Activated CD4-positive, alpha-beta memory T cell treated with anti-CD3 and anti-CD28 coated beads for 36 hours (primary cell): ENCODE results near the gene FERMT2. TPM values are rescaled to one million over a fixed set of nuclear protein-coding genes. Genes with fewer than 3 reads are reported as not detected.
A peak's percentile ranks its signal among the peaks of the same experiment; 100 is the strongest.

Source experiments
- CTCF ChIA-PET: fragments of 350-600 bp; sonication (Branson Sonifier 250); formaldehyde crosslinking; loops from one replicate; lab custom pipeline; 2021; ENCODE audit warnings: antibody characterized with exemption, inconsistent platforms; lab: Charles Lee
- POLR2A ChIA-PET: fragments of 350-600 bp; sonication (Branson Sonifier 250); formaldehyde crosslinking; loops from one replicate; lab custom pipeline; 2021; ENCODE audit warnings: antibody characterized with exemption; lab: Charles Lee
- DNase-seq: peaks from one replicate; pipeline ENCODE4 v3.0.0-alpha.2; 2020
- H3K27ac Mint-ChIP-seq: one replicate; pipeline ENCODE4 v1.8.0; 2021; ENCODE audit warnings: mixed read lengths
- H3K27me3 Mint-ChIP-seq: one replicate; pipeline ENCODE4 v1.8.0; 2021; ENCODE audit warnings: mixed read lengths
- H3K36me3 Mint-ChIP-seq: one replicate; pipeline ENCODE4 v1.8.0; 2021; ENCODE audit warnings: mixed read lengths
- H3K4me1 Mint-ChIP-seq: one replicate; pipeline ENCODE4 v1.8.0; 2021; ENCODE audit warnings: low read depth, mixed read lengths
- H3K4me3 Mint-ChIP-seq: one replicate; pipeline ENCODE4 v1.8.0; 2021; ENCODE audit warnings: mild to moderate bottlenecking, mixed read lengths
- H3K9me3 Mint-ChIP-seq: one replicate; pipeline ENCODE4 v1.8.0; 2021; ENCODE audit warnings: mixed read lengths
- intact Hi-C: fragments of 100-400 bp; cut with micrococcal nuclease; formaldehyde crosslinking; loops from one replicate; pipeline ENCODE4 v1.15.1; 2023
- total RNA-seq, 2 experiments: library from RNA; stranded (reverse); gene quantifications; one replicate each; pipeline ENCODE4 v1.2.3, GENCODE V29; 2021

FERMT2 gene
- total RNA-seq, 2 experiments from 2014 or later: 3.8 to 5.3 TPM

DNA sequence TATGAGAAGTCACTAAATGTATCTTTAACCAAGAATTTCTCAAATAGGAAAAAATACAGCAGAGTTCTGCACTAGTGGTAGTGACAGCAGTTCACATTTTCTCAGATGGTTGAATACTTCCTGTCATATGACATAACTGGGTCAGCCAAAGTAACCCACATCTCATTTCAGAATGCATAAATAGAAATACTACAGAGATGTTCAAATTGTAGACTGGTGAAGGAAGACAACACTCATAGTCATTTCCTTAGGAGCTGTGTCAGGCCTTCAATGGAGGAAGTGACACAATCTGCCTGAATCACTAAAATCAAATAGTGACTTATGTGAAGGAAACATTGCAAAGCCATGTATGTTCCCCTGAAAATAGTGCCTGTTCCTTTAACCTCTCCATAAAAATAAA is 32.4 kb downstream of the FERMT2 start:
- Mint-ChIP-seq H3K9me3 (no peaks in the 10 kb centered on the region), H3K4me3 (no peak overlapping the region), H3K27me3 (no peaks in the 10 kb centered on the region), H3K4me1 (peaks cover 25% of the 10 kb centered on the region), H3K36me3 (no peaks in the 10 kb centered on the region), H3K27ac (peak overlapping the region; percentile 35)
- peak; percentile 18 for DNase-seq
- POLR2A ChIA-PET: no interaction called here
- intact Hi-C loops: loop anchor here (1.0 to 5.0 kb wide), 4 partner anchors 32 to 274 kb away; no protein-coding TSS in a partner anchor
- CTCF ChIA-PET: interaction anchor here (1.0 to 2.1 kb wide), 2 partner anchors 42 to 387 kb away, joined by 3 to 10 read pairs; no protein-coding TSS in a partner anchor

DNA sequence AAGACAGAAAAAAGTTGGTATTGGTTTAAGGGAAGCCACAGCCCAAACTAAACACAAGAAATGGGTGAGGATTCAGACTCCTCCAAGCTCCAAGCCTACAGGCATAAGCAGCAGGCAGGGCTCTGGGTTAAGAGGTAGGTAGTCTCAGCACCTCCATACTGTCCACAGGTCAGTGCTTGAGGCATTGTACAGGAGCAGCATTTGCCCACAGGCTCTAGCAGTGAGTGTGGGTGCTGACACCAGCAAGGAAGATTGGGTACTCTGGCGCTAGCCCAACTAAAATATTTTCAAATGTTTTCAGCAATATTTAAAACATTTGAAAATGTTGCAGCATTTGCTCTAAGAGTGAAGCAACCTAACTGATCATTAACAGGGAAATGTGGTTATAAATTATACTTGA is 33.1 kb downstream of the FERMT2 start:
- H3K27me3 Mint-ChIP-seq: no peaks in the 10 kb centered on the region
- H3K4me1 Mint-ChIP-seq: peaks cover 25% of the 10 kb centered on the region
- intact Hi-C loops: loop anchor here (1.0 to 5.0 kb wide), 4 partner anchors 33 to 275 kb away; no protein-coding TSS in a partner anchor
- DNase-seq: no peak
- H3K36me3 Mint-ChIP-seq: no peaks in the 10 kb centered on the region
- ChIA-PET CTCF (interaction anchor here (1.5 to 2.1 kb wide), 2 partner anchors 43 to 300 kb away, joined by 3 to 10 read pairs; no protein-coding TSS in a partner anchor), POLR2A (no interaction called here)
- H3K27ac Mint-ChIP-seq: peak overlapping the region; percentile 55
- no peak overlapping the region for H3K4me3 Mint-ChIP-seq
- no peaks in the 10 kb centered on the region for H3K9me3 Mint-ChIP-seq

DNA sequence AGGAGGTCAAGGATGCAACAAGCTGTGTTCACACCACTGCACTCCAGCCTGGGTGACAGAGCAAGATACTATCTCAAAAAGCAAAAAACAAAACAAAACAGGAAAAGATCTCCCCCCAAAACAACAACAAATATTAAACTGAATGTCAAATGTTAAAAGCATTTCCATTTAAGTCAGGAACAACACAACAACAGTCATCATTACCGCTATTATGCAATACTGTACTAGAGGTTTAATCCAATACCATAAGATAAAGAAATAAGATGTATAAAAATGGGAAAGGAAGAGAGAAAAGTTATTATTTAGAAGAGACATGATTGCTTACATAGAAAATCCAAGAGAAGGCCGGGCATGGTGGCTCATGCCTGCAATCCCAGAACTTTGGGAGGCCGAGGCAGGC is 36.6 kb downstream of the FERMT2 start:
- CTCF ChIA-PET: no interaction called here
- H3K36me3 Mint-ChIP-seq: no peaks in the 10 kb centered on the region
- POLR2A ChIA-PET: no interaction called here
- no peak for DNase-seq
- intact Hi-C loops: no loop called here
- no peak overlapping the region for H3K4me3 Mint-ChIP-seq
- no peak overlapping the region for H3K27ac Mint-ChIP-seq
- H3K4me1 Mint-ChIP-seq: peaks cover 21% of the 10 kb centered on the region
- H3K27me3 Mint-ChIP-seq: no peaks in the 10 kb centered on the region
- no peaks in the 10 kb centered on the region for H3K9me3 Mint-ChIP-seq

DNA sequence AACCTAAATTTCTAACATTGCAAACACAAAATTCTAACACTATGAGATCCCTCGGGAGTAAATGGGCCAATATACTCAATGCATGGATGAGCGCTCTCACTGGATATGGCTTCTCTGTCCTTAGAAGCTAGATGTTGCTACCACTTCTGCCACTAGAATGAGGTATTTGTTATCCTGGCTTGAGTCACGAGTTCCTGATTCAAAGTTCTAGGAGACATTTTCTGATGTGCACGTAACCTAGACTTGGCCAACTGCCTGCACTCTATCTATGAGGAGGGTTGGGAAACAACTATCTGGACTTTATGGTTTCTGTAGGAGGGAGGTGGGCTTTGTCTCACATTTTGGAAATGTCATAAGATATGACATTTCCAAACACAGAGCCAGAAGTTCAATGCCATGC is 37.6 kb downstream of the FERMT2 start:
- no peaks in the 10 kb centered on the region for H3K27me3 Mint-ChIP-seq
- H3K4me3 Mint-ChIP-seq: no peak overlapping the region
- DNase-seq: no peak
- CTCF ChIA-PET: no interaction called here
- POLR2A ChIA-PET: no interaction called here
- no peak overlapping the region for H3K27ac Mint-ChIP-seq
- no peaks in the 10 kb centered on the region for H3K9me3 Mint-ChIP-seq
- H3K4me1 Mint-ChIP-seq: peaks cover 11% of the 10 kb centered on the region
- no peaks in the 10 kb centered on the region for H3K36me3 Mint-ChIP-seq
- intact Hi-C loops: no loop called here

DNA sequence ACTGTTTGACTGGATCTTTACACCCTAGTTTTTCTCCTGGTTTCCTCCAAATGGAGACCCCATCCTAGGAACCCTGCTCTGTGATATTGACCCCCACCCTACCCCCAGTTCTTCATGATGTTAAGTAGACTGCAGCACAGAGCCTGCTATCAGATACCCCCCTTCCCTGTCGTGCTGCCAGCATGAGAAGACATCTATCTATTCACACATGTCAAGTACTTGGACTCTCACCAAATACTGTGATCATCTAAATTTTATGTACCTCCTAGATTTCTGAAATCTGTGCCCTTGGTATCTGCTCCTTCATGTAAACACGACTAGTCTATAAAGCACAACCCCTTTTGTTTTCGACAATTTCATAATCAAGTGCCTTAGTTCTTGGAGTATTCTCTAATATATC is 38.9 kb downstream of the FERMT2 start:
- no peaks in the 10 kb centered on the region for H3K4me1 Mint-ChIP-seq
- H3K27me3 Mint-ChIP-seq: no peaks in the 10 kb centered on the region
- no peak overlapping the region for H3K4me3 Mint-ChIP-seq
- intact Hi-C loops: no loop called here
- no peak for DNase-seq
- no peaks in the 10 kb centered on the region for H3K36me3 Mint-ChIP-seq
- CTCF ChIA-PET: no interaction called here
- POLR2A ChIA-PET: no interaction called here
- H3K9me3 Mint-ChIP-seq: no peaks in the 10 kb centered on the region
- H3K27ac Mint-ChIP-seq: no peak overlapping the region

DNA sequence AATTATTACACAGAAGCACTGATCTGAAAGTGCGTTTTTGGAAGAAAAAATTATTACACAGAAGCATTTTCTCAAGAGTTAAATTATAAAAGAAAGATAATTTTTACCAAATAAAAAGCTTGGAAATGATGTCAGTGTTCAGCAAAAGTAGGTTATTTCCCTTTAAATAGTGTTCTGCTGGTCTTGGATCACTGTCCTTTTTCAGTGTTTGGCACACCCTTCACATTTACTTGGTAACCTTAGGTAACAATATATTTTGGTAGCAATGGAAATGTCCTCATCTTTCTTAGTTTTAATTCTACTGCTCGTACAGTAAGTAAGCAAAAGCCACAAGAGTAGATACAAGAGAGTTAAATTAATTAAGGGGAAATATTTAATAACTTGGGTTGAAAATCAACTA is 40.3 kb downstream of the FERMT2 start:
- H3K27me3 Mint-ChIP-seq: no peaks in the 10 kb centered on the region
- no peak for DNase-seq
- no peak overlapping the region for H3K27ac Mint-ChIP-seq
- no peaks in the 10 kb centered on the region for H3K9me3 Mint-ChIP-seq
- POLR2A ChIA-PET: no interaction called here
- no peaks in the 10 kb centered on the region for H3K36me3 Mint-ChIP-seq
- H3K4me3 Mint-ChIP-seq: no peak overlapping the region
- CTCF ChIA-PET: no interaction called here
- no peaks in the 10 kb centered on the region for H3K4me1 Mint-ChIP-seq
- intact Hi-C loops: no loop called here

DNA sequence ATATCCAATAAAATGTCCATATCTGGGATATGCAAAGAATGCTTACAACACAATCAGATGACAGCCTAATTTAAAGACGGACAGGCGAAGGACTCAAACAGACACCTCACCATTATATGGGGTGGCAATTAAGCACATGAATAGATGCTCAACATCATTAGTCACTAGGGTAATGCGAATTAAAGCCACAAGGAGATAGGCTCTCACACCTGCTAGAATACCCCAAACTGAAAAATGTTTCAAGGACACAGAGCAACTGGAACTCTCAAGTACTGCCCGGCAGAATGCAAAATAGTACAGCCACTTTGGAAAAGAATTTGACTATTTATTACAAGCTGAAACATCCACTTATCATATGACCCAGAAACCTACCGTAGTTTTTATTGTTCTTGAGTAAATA is 42.9 kb downstream of the FERMT2 start:
- no peaks in the 10 kb centered on the region for H3K36me3 Mint-ChIP-seq
- H3K4me3 Mint-ChIP-seq: no peak overlapping the region
- H3K27ac Mint-ChIP-seq: no peak overlapping the region
- no peaks in the 10 kb centered on the region for H3K27me3 Mint-ChIP-seq
- no peaks in the 10 kb centered on the region for H3K9me3 Mint-ChIP-seq
- no peaks in the 10 kb centered on the region for H3K4me1 Mint-ChIP-seq
- no peak for DNase-seq
- intact Hi-C loops: no loop called here
- CTCF ChIA-PET: no interaction called here
- POLR2A ChIA-PET: no interaction called here

DNA sequence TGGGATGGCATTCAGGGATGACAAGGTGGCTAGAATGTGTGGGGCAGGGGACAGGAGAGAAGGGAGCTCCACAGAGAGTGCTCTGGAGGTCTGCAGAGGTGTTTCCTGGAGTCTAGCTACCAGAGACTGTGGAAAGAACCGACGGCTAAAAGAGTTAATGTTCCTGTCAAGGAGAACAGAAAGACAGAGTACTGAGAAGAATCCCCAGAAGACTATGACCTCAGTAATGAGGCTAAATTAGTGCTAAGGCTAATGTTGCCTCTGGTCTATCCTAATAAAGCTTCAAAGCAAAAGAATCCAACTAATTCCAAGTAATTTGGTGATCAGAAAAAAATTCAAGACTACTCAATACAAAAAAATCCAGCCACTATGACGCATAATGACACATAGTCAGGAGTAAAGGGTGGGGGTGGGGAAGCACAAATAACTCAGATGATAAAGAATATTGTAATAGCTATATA is 44.7 kb downstream of the FERMT2 start:
- POLR2A ChIA-PET: no interaction called here
- CTCF ChIA-PET: interaction anchor here (1.1 kb wide), 1 partner anchor 390 kb away, joined by 3 read pairs; no protein-coding TSS in a partner anchor
- no peaks in the 10 kb centered on the region for H3K36me3 Mint-ChIP-seq
- no peak overlapping the region for H3K27ac Mint-ChIP-seq
- no peaks in the 10 kb centered on the region for H3K9me3 Mint-ChIP-seq
- no peak for DNase-seq
- H3K4me1 Mint-ChIP-seq: no peaks in the 10 kb centered on the region
- no peak overlapping the region for H3K4me3 Mint-ChIP-seq
- no peaks in the 10 kb centered on the region for H3K27me3 Mint-ChIP-seq
- intact Hi-C loops: no loop called here

DNA sequence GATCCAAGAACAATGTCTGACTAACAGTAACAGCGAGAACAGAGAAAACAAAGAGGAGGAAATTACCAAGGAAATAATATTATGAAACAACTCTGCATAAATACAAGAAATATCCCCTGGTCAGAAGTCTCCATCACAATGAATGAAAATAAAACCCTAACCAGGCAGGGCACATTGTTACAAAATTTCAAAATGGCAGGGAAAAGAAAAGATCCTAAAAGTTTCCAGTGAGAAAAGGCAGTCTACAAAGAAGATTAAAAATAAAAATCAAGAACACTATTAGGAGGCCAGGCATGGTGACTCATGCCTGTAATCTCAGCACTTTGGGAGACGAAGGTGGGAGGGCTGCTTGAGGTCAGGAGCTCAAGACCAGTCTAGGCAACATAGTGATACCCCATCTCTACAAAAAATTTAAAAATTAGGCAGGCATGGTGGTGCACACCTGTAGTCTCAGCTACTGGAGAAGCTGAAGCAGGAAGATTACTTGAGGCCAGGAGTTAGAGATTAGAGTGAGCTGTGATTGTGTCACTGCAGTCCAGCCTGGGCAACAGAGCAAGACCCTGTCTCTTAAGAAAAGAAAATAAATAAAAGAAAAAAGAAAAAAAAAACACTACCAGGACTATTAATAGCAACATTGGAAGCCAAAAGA is 47.8 kb downstream of the FERMT2 start:
- no peaks in the 10 kb centered on the region for H3K4me1 Mint-ChIP-seq
- intact Hi-C loops: no loop called here
- no peaks in the 10 kb centered on the region for H3K27me3 Mint-ChIP-seq
- ChIA-PET CTCF (no interaction called here), POLR2A (no interaction called here)
- H3K36me3 Mint-ChIP-seq: no peaks in the 10 kb centered on the region
- DNase-seq: no peak
- H3K4me3 Mint-ChIP-seq: no peak overlapping the region
- H3K9me3 Mint-ChIP-seq: no peaks in the 10 kb centered on the region
- H3K27ac Mint-ChIP-seq: no peak overlapping the region

DNA sequence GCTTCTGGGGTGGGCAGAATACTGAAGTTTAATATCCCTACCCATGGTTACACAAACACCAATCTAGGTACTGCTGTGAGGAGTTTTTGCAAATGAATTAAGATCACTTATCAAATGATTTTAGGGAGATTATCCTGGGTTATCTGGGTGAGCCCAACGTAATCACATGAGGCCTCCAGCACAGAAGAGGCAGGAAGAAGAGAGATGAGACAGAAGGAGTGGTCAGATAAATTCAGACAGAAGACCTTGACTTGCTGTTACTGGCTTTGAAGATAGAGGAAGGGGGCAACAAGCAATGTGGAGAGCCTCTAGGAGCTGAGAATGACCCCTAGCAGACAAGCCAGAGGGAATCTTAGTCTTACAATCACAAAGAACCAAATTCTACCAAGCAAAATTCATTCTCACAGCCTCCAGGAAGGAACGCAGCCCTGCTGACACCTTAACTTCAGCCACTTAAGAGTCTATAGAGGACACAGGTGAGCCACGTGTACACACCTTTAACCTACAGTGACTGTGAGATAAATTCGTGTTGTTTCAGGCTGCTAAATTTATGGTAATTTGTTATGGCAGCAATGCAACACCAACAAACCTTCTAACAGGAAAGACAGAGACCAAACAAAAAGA is 49.4 kb downstream of the FERMT2 start:
- H3K36me3 Mint-ChIP-seq: no peaks in the 10 kb centered on the region
- CTCF ChIA-PET: no interaction called here

DNA sequence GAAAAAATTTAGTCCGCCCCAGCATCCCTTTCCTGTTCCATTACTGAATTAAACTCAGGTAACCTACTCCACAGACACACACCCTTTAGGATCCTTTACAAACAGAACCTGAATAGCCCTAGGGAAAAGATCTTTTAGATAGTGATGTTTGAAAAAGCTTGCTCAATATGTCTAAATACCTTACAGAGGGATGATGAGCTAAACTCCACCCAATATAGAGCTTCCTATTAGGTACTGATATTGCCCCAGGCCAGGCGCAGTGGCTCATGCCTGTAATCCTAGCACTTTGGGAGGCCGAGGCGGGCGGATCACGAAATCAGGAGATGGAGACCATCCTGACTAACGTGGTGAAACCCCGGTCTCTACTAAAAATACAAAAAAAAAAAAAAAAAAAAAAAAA is 50.1 kb downstream of the FERMT2 start:
- POLR2A ChIA-PET: no interaction called here
- intact Hi-C loops: no loop called here
- Mint-ChIP-seq H3K9me3 (no peaks in the 10 kb centered on the region), H3K4me3 (no peak overlapping the region), H3K36me3 (no peaks in the 10 kb centered on the region), H3K4me1 (no peaks in the 10 kb centered on the region), H3K27ac (no peak overlapping the region), H3K27me3 (no peaks in the 10 kb centered on the region)
- no peak for DNase-seq
- CTCF ChIA-PET: no interaction called here

More for the DNA sequence above, 49.4 kb downstream of the FERMT2 start:
- POLR2A ChIA-PET: no interaction called here
- Mint-ChIP-seq H3K4me3 (no peak overlapping the region), H3K9me3 (no peaks in the 10 kb centered on the region), H3K27ac (no peak overlapping the region), H3K27me3 (no peaks in the 10 kb centered on the region), H3K4me1 (no peaks in the 10 kb centered on the region)
- intact Hi-C loops: no loop called here
- no peak for DNase-seq

DNA sequence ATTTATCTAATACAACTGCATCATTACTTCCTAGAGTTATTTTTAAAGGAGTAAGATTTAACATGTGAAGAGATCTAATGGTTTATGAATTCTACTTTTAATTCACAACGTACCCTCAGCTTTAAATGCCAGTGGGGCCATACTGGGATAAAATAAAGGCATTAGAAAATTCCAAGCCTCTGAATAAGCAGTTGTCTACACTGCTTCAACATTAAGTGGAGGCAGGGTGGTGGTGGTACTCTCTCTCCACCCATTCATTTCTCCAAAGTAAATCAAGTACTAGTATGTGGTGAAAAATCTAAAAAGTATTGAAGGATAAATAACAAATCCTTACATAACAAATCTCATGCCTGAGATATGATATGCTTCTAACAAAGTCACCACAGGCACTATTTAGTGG is 52.4 kb downstream of the FERMT2 start:
- intact Hi-C loops: no loop called here
- Mint-ChIP-seq H3K4me3 (no peak overlapping the region), H3K27me3 (no peaks in the 10 kb centered on the region), H3K36me3 (no peaks in the 10 kb centered on the region), H3K9me3 (no peaks in the 10 kb centered on the region), H3K27ac (no peak overlapping the region), H3K4me1 (peaks cover 8% of the 10 kb centered on the region)
- POLR2A ChIA-PET: no interaction called here
- CTCF ChIA-PET: interaction anchor here (0.6 kb wide), 1 partner anchor 156 kb away, joined by 3 read pairs; no protein-coding TSS in a partner anchor
- DNase-seq: no peak

DNA sequence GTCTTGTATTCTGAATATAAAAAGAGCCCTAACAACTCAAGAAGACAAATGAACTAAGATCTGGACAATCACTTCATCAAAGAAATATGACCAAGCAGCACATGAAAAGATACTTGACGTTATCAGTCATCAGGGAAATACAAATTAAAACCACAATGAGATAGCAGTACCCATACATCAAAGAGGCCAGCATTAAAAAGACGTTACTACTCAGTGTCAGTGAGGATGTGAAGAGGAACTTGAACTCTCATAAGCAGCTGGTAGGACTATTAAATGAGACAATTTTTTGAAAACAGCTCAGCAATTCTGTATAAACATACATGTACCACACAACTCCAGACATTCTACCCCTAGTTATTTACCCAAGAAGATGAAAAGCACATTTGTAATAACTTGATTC is 55.9 kb downstream of the FERMT2 start:
- Mint-ChIP-seq H3K27me3 (no peaks in the 10 kb centered on the region), H3K4me1 (peaks cover 8% of the 10 kb centered on the region), H3K4me3 (no peak overlapping the region), H3K9me3 (no peaks in the 10 kb centered on the region), H3K36me3 (no peaks in the 10 kb centered on the region), H3K27ac (no peak overlapping the region)
- CTCF ChIA-PET: no interaction called here
- intact Hi-C loops: no loop called here
- DNase-seq: no peak
- POLR2A ChIA-PET: no interaction called here
